Mononuclear cell (primary cell): ENCODE measurements around the gene DPH7. TPM values are rescaled to one million over a fixed set of nuclear protein-coding genes. Genes with fewer than 3 reads are reported as not detected.
A peak's percentile ranks its signal among the peaks of the same experiment; 100 is the strongest.
"Not testable (repeated sequence)": the region's sequence is repeated elsewhere in the genome, so short reads cannot be mapped to it uniquely, and the experiment has no call there.

Source experiments
- H3K27me3 ChIP-seq: 2 replicates; pipeline ENCODE4 v1.6.0; 2011; ENCODE audit warnings: low read length, control low read depth; ENCODE audit not compliant: insufficient read depth
- H3K4me1 ChIP-seq: 2 replicates; pipeline ENCODE4 v1.5.1; 2011; ENCODE audit warnings: mild to moderate bottlenecking, low read length, control low read depth; ENCODE audit not compliant: insufficient read depth
- H3K4me3 ChIP-seq: 2 replicates; pipeline ENCODE4 v1.5.1; 2011; ENCODE audit warnings: mild to moderate bottlenecking, low read length, moderate library complexity
- H3K9me3 ChIP-seq: 2 replicates; pipeline ENCODE4 v1.5.1; 2011; ENCODE audit warnings: low read depth, mild to moderate bottlenecking, control low read depth, low read length
- total RNA-seq: library from RNA; depleted of rRNA; stranded (reverse); fragments of >200 nt; gene quantifications from one replicate; pipeline ENCODE4 v1.2.3, GENCODE V29; 2012

Gene DPH7
- total RNA-seq, 1 donor: 17.6 TPM

GRCh38 chr9:137612741-137613142, 34.0 kb upstream of the DPH7 start:
- Histone ChIP-seq H3K9me3 (no peaks in the 10 kb centered on the region), H3K27me3 (no peaks in the 10 kb centered on the region), H3K4me3 (no peak overlapping the region), H3K4me1 (peaks cover 49% of the 10 kb centered on the region)

- no peaks in the 10 kb centered on the region for H3K9me3 ChIP-seq
- no peaks in the 10 kb centered on the region for H3K27me3 ChIP-seq
- peaks cover 50% of the 10 kb centered on the region for H3K4me1 ChIP-seq
- H3K4me3 ChIP-seq: no peak overlapping the region
Measured at GRCh38 chr9:137611623-137612609, 33.2 kb upstream of the DPH7 start.

DNA sequence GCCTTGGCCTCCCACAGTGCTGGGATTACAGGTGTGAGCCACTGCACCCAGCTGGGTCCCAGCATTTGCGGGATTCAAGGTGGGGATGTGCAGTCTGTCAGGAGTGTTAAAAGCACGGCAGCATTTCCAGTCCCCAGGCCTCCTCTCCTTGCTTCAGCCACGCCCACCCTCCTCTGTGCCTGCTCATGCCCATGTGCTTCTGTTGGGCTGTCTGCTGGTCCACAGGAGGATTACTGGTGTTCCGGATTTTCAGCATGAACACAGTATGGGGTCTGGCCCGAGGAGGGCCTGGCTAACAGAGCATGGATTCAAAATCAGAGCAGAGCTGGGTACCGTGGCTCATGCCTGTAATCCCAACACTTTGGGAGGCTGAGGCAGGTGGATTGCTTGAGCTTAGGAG, 32.2 kb upstream of the DPH7 start:
- no peaks in the 10 kb centered on the region for H3K9me3 ChIP-seq
- no peak overlapping the region for H3K4me3 ChIP-seq
- H3K4me1 ChIP-seq: peaks cover 58% of the 10 kb centered on the region
- no peaks in the 10 kb centered on the region for H3K27me3 ChIP-seq

DNA sequence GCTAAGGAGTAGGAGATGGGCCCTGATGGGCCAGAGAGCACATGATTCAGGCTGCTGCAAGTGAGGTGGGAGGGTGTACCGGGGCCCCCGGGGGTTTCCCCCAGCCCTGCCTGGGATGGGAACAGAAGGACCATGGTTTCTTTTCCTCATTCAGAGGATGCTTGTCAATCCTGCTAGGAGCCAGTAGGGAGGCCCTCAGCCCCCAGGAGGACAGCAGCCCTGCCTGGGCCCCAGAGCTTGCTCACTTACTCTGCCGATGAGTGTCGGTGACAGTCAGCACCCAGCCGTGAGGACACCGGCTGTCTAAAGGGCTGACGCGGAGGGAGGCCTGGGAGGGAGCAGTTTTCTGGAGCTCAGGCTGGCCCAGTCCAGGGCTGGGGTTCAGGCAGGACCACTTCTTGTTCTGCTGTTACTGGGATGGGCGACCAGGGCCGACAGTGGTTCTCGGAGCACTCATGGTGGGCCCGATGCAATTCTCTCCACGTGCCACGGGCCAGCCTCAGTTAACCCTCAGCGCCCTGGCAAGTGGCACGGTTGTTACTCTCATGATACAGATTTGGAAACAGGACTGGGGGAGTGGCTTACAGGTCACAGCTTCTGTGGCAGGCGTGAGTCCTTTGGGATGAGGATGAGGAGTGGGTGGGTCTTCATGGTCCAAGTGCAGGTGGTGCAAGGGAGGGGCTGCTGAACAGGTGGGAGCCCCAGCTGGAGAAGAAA, 28.6 kb upstream of the DPH7 start:
- no peaks in the 10 kb centered on the region for H3K27me3 ChIP-seq
- no peaks in the 10 kb centered on the region for H3K9me3 ChIP-seq
- peak overlapping the region; percentile 71 for H3K4me3 ChIP-seq
- peaks cover 62% of the 10 kb centered on the region for H3K4me1 ChIP-seq

DNA sequence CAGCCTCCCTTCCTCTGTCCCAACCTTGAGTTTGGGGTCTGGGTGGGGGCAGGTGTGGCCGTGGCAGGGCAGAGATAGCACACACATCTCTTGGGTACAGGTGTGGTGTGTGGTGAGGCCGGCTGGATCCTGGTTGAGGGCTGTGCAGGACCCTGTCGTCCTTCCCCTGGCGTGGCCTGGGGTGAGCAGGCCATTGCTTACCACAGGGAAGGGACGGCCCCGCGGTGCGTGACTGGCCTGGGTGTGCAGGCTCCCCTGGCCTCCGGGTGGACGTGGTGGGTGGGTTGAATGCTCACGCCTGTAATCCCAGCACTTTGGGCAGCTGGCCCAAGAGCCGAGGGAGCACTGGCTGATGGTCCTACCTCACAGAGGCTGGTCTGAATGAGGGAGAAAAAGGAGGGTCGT, 28.0 kb upstream of the DPH7 start:
- no peaks in the 10 kb centered on the region for H3K9me3 ChIP-seq
- H3K27me3 ChIP-seq: no peaks in the 10 kb centered on the region
- H3K4me3 ChIP-seq: peak overlapping the region; percentile 71
- H3K4me1 ChIP-seq: peaks cover 60% of the 10 kb centered on the region

- peaks cover 54% of the 10 kb centered on the region for H3K4me1 ChIP-seq
Measured at GRCh38 chr9:137606005-137606621, 27.4 kb upstream of the DPH7 start.

GRCh38 chr9:137605121-137606004, 26.6 kb upstream of the DPH7 start, which contains the start of gene ARRDC1:
TSS of gene ARRDC1 (plus strand) at chr9:137605686. CDS start at chr9:137605718, 32 bp downstream.
- H3K27me3 ChIP-seq: no peaks in the 10 kb centered on the region
- H3K4me3 ChIP-seq: peak within 1 kb of the TSS; percentile 71
- peaks cover 50% of the 10 kb centered on the region for H3K4me1 ChIP-seq
- H3K9me3 ChIP-seq: no peaks in the 10 kb centered on the region

More at GRCh38 chr9:137606005-137606621, 27.4 kb upstream of the DPH7 start:
- Histone ChIP-seq H3K9me3 (no peaks in the 10 kb centered on the region), H3K4me3 (peak overlapping the region; percentile 71), H3K27me3 (no peaks in the 10 kb centered on the region)

- Histone ChIP-seq H3K4me1 (peaks cover 49% of the 10 kb centered on the region), H3K9me3 (no peaks in the 10 kb centered on the region), H3K4me3 (no peak overlapping the region)
Measured at GRCh38 chr9:137604345-137605086, 25.8 kb upstream of the DPH7 start.

GRCh38 chr9:137603879-137604278, 25.2 kb upstream of the DPH7 start:
- Histone ChIP-seq H3K9me3 (no peaks in the 10 kb centered on the region), H3K4me1 (peaks cover 43% of the 10 kb centered on the region), H3K4me3 (no peak overlapping the region), H3K27me3 (no peaks in the 10 kb centered on the region)

More at GRCh38 chr9:137604345-137605086, 25.8 kb upstream of the DPH7 start:
- no peaks in the 10 kb centered on the region for H3K27me3 ChIP-seq

DNA sequence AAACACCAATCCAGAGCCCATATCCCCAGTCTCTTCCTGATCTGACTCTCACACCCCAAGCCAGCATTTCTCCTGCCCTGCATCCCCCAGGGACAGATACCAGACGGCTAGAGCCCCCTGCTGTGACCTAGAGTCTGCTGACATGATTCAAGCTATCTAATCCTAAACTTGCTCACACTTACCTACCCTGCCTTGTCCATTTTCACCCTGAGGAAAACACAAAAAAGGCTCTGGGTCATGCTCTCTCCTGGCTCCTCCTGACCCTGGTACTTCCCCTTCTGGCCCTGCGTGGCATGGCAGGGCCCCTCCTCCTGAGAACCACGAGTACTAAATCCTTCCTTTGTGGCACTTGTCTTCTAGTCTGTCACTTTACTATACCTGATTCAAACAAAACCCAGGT, 23.9 kb upstream of the DPH7 start:
- H3K9me3 ChIP-seq: no peaks in the 10 kb centered on the region
- no peak overlapping the region for H3K4me3 ChIP-seq
- no peaks in the 10 kb centered on the region for H3K27me3 ChIP-seq
- peaks cover 31% of the 10 kb centered on the region for H3K4me1 ChIP-seq

- no peak overlapping the region for H3K4me3 ChIP-seq
- peaks cover 15% of the 10 kb centered on the region for H3K4me1 ChIP-seq
Measured at GRCh38 chr9:137598943-137599342, 20.2 kb upstream of the DPH7 start.

GRCh38 chr9:137596577-137596976, 17.9 kb upstream of the DPH7 start:
- peaks cover 12% of the 10 kb centered on the region for H3K4me1 ChIP-seq
- H3K27me3 ChIP-seq, H3K9me3 ChIP-seq, H3K4me3 ChIP-seq: not testable (repeated sequence)

More at GRCh38 chr9:137598943-137599342, 20.2 kb upstream of the DPH7 start:
- Histone ChIP-seq H3K27me3 (no peaks in the 10 kb centered on the region), H3K9me3 (no peaks in the 10 kb centered on the region)

DNA sequence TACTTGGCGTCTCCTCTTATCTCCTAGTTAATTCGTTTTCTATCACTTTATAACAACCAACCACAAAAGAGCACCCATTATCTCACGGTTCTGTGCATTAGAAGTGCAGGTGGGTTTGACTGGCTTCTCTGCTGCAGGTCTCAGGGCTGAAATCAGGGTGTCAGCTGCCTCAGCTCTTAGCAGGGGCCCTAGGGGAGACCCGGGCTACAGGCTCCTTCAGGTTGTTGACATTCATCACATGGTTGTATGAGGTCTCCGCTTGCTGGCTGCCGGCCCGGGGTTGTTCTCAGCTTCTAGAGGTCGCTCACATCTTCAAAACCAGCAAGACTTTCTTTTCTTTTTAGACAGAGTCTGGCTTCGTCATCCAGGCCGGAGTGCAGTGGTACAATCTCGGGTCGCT, 14.5 kb upstream of the DPH7 start:
- Histone ChIP-seq H3K4me3 (no peak overlapping the region), H3K4me1 (peaks cover 29% of the 10 kb centered on the region), H3K9me3 (no peaks in the 10 kb centered on the region), H3K27me3 (no peaks in the 10 kb centered on the region)
